SJSA1 (cell line): ENCODE data around the gene SCN2B. TPM values are rescaled to one million over a fixed set of nuclear protein-coding genes. Genes with fewer than 3 reads are reported as not detected.
A peak's percentile ranks its signal among the peaks of the same experiment; 100 is the strongest.
"Not testable (repeated sequence)": the region's sequence is repeated elsewhere in the genome, so short reads cannot be mapped to it uniquely, and the experiment has no call there.

Source experiments
- DNase-seq, 2 experiments: peaks; one replicate each; pipeline ENCODE4 v3.0.0-alpha.2; 2015 to 2020; ENCODE audit warnings: low spot score in 2 of 2, low read depth in 1 of 2
- H3K27ac ChIP-seq: fragments of 250-450 bp; sonication (Bioruptor Pico); 2 replicates; pipeline ENCODE4 v1.5.1; 2020; ENCODE audit warnings: mild to moderate bottlenecking, moderate library complexity
- H3K27me3 ChIP-seq: fragments of 250-450 bp; sonication (Bioruptor Pico); replicated peaks from 2 replicates; pipeline ENCODE4 v1.5.1; 2020; ENCODE audit warnings: mild to moderate bottlenecking, moderate library complexity
- H3K36me3 ChIP-seq: fragments of 250-450 bp; sonication (Bioruptor Pico); 2 replicates; pipeline ENCODE4 v1.5.1; 2020; ENCODE audit warnings: mild to moderate bottlenecking
- H3K4me1 ChIP-seq: fragments of 250-450 bp; sonication (Bioruptor Pico); replicated peaks from 2 replicates; pipeline ENCODE4 v1.6.1; 2021; ENCODE audit warnings: mild to moderate bottlenecking
- H3K4me3 ChIP-seq: fragments of 250-450 bp; sonication (Bioruptor Pico); 2 replicates; pipeline ENCODE4 v1.5.1; 2020; ENCODE audit warnings: mild to moderate bottlenecking
- H3K9me3 ChIP-seq: fragments of 250-450 bp; sonication (Bioruptor Pico); replicated peaks from 2 replicates; pipeline ENCODE4 v1.5.1; 2020; ENCODE audit warnings: mild to moderate bottlenecking
- total RNA-seq: library from RNA; depleted of rRNA; stranded (reverse); fragments of >200 nt; shearing (Covaris generic); gene quantifications from 2 replicates; pipeline ENCODE4 v1.2.3, GENCODE V29; 2014

SCN2B gene
- total RNA-seq, 1 experiment from 2014 or later: not detected

DNA sequence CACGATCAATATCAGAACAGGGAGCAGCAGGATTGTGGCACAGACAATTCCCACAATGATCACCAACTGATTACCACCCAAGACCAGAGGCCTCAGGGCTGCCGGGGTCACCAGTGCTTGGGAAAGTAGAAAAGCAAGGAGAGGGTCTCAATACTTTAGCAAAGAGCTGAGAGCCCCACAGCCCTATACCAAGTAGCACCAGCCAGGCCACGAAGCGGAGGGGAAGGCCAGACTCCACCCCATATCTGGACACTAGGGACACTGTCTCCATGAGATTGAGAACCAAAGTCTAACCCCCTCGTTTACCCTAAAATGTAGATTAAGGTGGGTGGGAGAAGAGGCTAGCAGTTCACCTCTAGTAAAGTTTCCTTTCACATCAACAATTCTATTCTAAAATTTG, 24.1 kb upstream of the SCN2B start:
- H3K4me3 ChIP-seq: no peak overlapping the region
- DNase-seq: no peak
- H3K27ac ChIP-seq: no peak overlapping the region
- no peaks in the 10 kb centered on the region for H3K27me3 ChIP-seq
- no peaks in the 10 kb centered on the region for H3K36me3 ChIP-seq
- no peaks in the 10 kb centered on the region for H3K4me1 ChIP-seq
- H3K9me3 ChIP-seq: no peaks in the 10 kb centered on the region

DNA sequence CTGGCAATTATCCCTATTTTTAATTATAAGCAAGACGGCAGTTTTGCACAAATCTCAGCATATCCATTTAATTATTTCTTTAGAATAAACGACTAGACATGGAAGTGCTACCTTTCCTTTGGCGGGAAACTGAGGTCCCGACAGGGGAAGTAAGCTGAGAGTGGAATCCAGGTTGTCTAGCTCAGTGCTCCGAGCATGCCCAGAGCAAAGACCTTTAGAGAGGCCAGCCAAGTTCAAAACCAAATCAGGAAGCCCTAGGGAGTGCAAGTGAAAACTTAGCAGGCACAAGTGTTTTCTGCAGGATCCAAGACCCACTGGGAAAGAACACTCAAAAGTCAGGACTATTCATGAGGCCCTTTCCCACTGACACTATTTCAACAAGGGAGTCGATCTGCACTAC, 22.7 kb upstream of the SCN2B start:
- DNase-seq: no peak
- H3K27ac ChIP-seq: no peak overlapping the region
- no peaks in the 10 kb centered on the region for H3K9me3 ChIP-seq
- no peaks in the 10 kb centered on the region for H3K36me3 ChIP-seq
- no peaks in the 10 kb centered on the region for H3K27me3 ChIP-seq
- no peaks in the 10 kb centered on the region for H3K4me1 ChIP-seq
- H3K4me3 ChIP-seq: no peak overlapping the region

DNA sequence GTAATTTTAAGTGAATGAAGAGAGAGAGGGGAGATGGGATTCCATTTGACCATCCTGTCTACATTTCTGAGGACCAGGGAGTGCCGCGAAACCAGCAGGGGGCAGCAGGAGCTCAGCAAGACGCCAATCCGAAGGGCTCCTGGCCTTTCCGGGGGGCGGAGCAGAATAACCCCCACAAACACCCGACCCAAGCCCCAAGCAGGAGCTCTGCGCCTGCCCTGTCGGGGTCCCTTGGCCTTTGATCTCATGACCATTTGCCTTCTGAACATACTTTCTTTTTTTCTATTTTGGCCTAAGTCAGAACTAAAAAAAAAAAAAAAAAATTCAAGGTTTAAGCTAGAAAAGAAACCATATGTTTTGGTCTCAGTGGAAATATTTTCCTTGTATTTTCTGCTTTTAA, 21.9 kb upstream of the SCN2B start:
- Histone ChIP-seq H3K9me3 (no peaks in the 10 kb centered on the region), H3K36me3 (no peaks in the 10 kb centered on the region), H3K4me3 (no peak overlapping the region), H3K27ac (no peak overlapping the region), H3K27me3 (no peaks in the 10 kb centered on the region), H3K4me1 (no peaks in the 10 kb centered on the region)
- DNase-seq: peak; percentile 22 to 55

DNA sequence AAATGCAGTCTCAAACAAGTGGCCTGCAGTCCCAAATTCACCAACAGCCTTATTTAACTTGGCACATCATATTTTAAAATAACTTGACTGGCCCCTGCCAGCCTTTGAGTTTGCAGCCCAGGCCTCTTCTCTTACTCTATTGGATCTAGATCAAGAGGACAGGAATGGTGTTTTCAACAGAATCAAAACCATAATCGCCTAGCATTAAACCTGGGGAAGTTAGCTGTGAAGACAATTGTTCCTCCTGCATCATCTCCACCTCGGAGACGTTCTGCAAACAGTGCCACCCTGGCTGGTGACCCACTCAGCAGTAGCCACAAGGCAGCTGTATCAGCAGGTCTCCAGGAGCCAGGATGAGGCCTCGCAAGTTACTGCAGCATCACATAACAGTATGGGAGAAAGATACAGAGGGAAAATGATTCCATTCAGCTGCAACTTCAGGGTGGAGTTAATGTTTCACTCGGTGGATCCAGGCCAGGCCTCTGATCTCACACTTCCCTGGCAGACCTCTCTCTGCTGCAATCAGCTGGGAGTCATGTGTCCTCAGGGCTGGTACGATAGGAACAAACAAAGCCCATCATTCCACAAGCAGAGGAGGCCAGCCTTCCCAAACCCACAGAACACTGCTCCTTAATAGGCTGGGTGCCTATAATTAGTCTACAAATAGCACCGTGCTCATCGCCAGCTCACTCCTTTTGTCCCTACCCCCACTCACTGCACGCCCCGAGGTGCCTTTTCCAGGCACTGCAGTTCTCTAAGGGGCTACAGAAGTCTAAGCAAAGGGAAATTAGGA, 18.6 kb upstream of the SCN2B start:
- no peak overlapping the region for H3K27ac ChIP-seq
- H3K27me3 ChIP-seq: no peaks in the 10 kb centered on the region
- no peaks in the 10 kb centered on the region for H3K36me3 ChIP-seq
- H3K4me3 ChIP-seq: no peak overlapping the region
- H3K9me3 ChIP-seq: no peaks in the 10 kb centered on the region
- DNase-seq: no peak
- no peaks in the 10 kb centered on the region for H3K4me1 ChIP-seq

DNA sequence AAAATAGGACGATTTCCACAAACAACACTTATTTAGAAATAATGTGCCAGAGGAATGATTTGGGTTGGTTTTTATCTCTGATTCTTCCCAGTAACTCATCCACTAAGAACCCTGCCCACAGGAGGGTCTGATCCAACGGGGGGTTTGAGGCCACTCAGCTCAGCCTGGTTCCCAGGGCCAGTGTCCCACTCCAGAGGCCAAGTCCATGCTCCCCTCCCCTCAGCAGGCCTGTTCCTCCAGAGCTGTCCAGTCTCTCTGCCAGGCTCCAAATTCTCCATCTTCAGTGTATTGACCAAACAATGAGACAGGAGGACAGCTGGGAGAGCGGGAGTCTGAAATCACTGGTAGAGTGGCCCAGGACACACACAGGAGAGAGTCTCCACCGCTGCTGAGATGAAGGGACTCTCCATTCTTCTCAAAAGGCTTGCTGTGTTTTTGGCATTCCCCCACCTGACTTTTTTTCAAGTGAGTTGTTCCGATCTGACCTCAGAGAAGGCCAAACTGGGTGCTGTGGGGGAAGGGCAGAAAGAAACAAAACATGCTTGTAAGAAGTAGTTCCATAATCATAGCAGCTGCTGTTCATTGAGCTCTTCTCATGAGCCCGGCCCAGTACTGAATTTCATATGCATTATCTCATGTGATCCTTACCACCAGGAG, 17.6 kb upstream of the SCN2B start:
- DNase-seq: no peak

DNA sequence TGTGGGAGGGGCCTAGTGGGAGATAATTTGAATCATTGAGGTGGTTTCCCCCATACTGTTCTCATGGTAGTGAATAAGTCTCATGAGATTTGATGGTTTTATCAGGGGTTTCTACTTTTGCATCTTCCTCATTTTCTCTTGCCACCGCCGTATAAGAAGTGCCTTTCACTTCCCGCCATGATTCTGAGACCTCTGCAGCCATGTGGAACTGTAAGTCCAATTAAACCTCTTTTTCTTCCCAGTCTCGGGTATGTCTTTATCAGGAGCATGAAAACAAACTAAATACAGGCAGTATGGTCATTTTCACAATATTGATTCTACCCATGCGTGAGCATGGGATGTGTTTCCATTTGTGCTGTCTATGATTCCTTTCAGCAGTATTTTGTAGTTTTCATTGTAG, 16.4 kb upstream of the SCN2B start:
- not testable (repeated sequence) for H3K4me3 ChIP-seq, H3K27me3 ChIP-seq, H3K4me1 ChIP-seq, H3K36me3 ChIP-seq, DNase-seq, H3K27ac ChIP-seq, H3K9me3 ChIP-seq

More for the DNA sequence above, 17.6 kb upstream of the SCN2B start:
- Histone ChIP-seq H3K27ac (no peak overlapping the region), H3K9me3 (no peaks in the 10 kb centered on the region), H3K36me3 (no peaks in the 10 kb centered on the region), H3K4me3 (no peak overlapping the region), H3K4me1 (no peaks in the 10 kb centered on the region), H3K27me3 (no peaks in the 10 kb centered on the region)

DNA sequence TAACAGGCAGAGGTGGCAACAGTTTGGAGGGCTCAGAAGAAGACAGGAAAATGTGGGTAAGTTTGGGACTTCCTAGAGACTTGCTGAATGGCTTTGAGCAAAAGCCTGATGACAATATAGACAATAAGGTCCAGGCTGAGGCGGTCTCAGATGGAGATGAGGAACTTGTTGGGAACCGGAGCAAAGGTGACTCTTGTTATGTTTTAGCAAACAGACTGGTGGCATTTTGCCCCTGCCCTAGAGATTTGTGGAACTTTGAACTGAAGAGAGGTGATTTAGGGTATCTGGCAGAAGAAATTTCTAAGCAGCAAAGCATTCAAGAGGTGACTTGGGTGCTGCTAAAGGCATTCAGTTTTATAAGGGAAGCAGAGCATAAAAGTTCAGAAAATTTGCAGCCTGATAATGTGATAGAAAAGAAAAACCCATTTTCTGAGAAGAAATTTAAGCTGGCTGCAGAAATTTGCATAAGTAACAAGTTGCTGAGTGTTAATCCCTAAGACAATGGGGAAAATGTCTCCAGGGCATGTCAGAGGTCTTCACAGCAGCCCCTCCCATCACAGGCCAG, 14.6 kb upstream of the SCN2B start:
- not testable (repeated sequence) for H3K27ac ChIP-seq, H3K4me1 ChIP-seq, DNase-seq, H3K9me3 ChIP-seq, H3K4me3 ChIP-seq, H3K36me3 ChIP-seq, H3K27me3 ChIP-seq

DNA sequence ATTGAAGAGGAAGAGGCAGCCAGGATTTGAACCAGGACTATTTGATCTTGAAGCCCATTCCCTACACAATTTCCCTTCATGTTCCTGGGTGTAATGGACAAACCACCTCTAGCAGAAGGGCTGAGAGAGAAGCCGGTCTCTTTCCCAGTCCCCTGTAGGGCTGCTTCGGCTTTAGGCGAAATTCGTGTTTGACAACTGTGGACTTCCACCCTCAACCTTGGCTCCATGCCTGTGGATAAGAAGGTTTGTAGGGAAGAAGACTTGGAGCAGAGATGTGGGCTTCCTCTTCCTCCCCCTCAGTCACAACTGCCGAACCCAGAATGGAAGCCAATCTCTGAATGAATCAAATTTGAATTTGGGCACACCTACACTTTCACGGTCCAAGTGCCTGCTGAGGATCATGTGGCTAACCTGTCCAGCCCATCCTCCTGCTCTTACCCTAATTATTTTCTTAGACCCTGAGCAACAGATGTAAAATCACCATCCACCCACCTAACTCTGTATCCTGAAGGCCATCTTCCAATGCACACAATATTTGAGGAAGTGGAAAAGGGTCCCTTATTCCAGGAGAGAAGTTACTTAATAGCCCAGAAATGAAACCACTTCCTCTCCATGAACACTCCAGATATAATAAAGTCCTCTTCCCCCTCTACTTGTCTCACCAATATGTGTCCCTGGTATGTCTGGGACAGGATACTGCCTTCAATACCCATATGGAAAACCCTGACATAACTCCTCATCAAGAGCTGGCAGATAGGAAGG, 10.1 kb upstream of the SCN2B start:
- no peak overlapping the region for H3K27ac ChIP-seq
- H3K9me3 ChIP-seq: no peaks in the 10 kb centered on the region
- no peaks in the 10 kb centered on the region for H3K36me3 ChIP-seq
- no peak for DNase-seq
- H3K4me3 ChIP-seq: no peak overlapping the region
- no peaks in the 10 kb centered on the region for H3K4me1 ChIP-seq
- no peaks in the 10 kb centered on the region for H3K27me3 ChIP-seq

DNA sequence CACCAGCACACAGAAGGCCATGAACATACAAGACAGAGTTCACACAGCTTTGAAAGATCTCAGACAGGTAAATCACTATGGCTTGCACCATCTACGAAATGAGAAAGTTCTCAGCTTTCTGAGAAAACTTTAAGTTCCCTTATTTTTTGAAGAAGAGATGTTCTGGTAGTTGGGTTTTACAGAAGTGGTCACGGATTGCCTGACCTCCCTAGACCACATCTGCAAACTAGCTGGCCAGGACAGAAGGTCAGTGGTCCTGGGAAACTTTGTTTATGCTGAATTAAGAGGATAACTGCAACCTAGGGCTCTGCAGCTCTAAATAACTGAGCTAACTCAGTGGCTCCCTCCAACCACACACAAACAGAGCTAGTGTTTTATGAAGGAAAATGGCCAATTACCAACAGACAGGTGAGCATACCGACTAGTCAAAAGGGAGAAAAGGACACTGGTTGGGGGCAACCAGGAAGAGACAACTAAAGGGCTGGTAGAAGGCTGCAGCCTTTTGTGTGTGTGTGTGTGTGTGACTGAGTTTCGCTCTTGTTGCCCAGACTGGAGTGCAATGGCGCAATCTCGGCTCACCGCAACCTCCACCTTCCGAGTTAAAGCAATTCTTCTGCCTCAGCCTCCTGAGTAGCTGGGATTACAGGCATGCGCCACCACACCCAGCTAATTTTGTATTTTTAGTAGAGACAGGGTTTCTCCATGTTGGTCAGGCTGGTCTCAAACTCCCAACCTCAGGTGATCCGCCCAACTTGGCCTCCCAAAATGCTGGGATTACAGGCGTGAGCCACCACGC, 8.5 kb upstream of the SCN2B start:
- Histone ChIP-seq H3K27ac (no peak overlapping the region), H3K9me3 (no peaks in the 10 kb centered on the region), H3K4me3 (no peak overlapping the region), H3K27me3 (no peaks in the 10 kb centered on the region), H3K36me3 (no peaks in the 10 kb centered on the region), H3K4me1 (no peaks in the 10 kb centered on the region)
- DNase-seq: no peak

DNA sequence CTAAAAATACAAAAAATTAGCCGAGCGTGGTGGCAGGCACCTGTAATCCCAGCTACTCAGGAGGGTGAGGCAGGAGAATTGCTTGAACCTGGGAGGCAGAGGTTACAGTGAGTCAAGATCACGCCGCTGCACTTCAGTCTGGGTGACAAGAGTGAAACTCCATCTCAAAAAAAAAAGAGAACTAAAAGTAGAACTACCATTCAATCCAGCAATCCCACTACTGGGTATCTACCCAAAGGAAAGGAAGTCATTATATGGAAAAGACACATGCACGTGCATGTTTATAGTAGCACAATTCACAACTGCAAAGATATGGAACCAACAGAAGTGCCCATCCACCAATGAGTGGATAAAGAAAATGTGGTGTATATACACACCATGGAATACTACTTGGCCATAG, 7.3 kb upstream of the SCN2B start:
- H3K9me3 ChIP-seq, H3K36me3 ChIP-seq, H3K4me3 ChIP-seq, H3K4me1 ChIP-seq, DNase-seq, H3K27me3 ChIP-seq, H3K27ac ChIP-seq: not testable (repeated sequence)

DNA sequence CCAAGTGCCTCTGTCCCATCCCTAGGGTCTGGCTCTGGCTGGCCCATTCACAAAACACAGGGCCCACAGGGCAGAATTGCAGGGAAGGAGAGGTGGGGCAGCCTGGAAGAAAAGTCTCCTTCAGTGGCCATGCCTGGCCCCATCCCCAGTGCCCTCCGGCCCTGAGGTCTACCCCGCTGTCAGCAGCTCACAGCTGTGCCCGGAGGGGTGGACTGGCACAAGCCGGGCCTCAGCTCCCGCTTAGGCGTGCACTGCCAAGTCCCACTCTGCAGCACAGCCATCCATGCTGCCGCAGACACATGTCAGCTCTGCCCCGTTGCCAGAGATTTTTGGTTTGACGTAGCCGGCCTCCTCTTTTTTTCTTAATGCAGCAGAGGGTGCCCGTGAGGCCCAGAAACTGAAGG, 3.9 kb upstream of the SCN2B start:
- Histone ChIP-seq H3K27ac (no peak overlapping the region), H3K4me1 (no peaks in the 10 kb centered on the region), H3K36me3 (no peaks in the 10 kb centered on the region), H3K9me3 (no peaks in the 10 kb centered on the region), H3K27me3 (no peaks in the 10 kb centered on the region), H3K4me3 (no peak overlapping the region)
- no peak for DNase-seq

DNA sequence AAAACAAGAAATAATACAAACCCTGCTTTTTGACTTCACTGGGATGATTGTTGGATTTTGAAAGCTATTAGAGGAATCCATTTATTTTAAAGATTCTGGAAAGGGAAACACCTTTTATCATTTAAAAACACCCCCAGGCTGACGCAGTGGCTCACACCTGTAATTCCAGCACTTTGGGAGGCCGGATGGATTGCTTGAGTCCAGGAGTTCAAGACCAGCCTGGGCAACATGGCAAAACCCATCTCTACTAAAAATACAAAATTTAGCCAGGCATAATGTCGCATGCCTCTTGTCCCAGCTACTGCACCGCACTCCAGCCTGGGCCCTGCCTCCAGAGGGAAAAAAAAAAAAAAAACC, 317 bp upstream of the SCN2B start:
- no peaks in the 10 kb centered on the region for H3K36me3 ChIP-seq
- H3K4me3 ChIP-seq: no peak overlapping the region
- H3K9me3 ChIP-seq: no peaks in the 10 kb centered on the region
- H3K27me3 ChIP-seq: peaks cover 5% of the 10 kb centered on the region; the same call in 1 of the 2 replicates
- H3K4me1 ChIP-seq: no peaks in the 10 kb centered on the region
- no peak for DNase-seq
- H3K27ac ChIP-seq: no peak overlapping the region
